ENCODE results near the gene ADGRB3.

DNA sequence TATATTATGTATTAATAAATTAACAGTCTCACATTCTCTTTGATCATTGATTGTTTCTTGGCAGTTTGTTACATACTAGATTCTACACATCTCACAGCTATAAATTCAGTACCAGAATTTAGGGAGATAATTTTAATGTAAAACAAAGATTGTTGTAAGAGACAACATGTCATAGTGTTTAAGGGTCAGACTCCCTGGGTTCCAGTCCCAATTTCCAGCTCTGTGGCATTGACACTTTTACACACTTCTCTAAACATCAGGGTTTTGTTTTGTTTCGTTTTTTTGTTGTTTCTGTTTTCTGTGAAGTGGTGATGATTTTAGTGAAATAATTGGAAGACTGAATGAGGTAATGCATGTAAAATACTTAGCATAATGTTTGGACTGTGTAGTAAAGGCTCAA, 19.9 kb downstream of the ADGRB3 start:
- TF ChIP-seq POLR2AphosphoS5 (IDR thresholded peaks at IDR 0.05; ENCODE audit: borderline replicate concordance, low read depth, low read length) (no peak), EZH2 (IDR thresholded peaks at IDR 0.05) (no peak), FOXP2 (optimal IDR thresholded peaks at IDR 0.05; ENCODE audit: control extremely low read depth, extremely low read length, insufficient read depth) (no peak)

Measured in SK-N-MC (cell line).